A673 (cell line): ENCODE measurements around the gene IL11. TPM values are rescaled to one million over a fixed set of nuclear protein-coding genes. Genes with fewer than 3 reads are reported as not detected.

Experiments used
- BruUV-seq: library from RNA; stranded (reverse); fragments of 400-500 nt; replicated peaks from 2 replicates; lab custom pipeline; 2021; lab: Mats Ljungman, UMichigan
- CTCF ChIA-PET: fragments of 300-600 bp; sonication (Branson Sonifier 250); formaldehyde crosslinking; loops from one replicate; lab custom pipeline; 2022; ENCODE audit warnings: antibody characterized with exemption; lab: Charles Lee
- POLR2A ChIA-PET: fragments of 300-600 bp; sonication (Branson Sonifier 250); formaldehyde crosslinking; loops from one replicate; lab custom pipeline; 2022; ENCODE audit warnings: antibody characterized with exemption; ENCODE audit not compliant: low non-redundant PET; lab: Charles Lee
- DNase-seq: peaks from one replicate; pipeline ENCODE4 v3.0.0-alpha.2; 2015; ENCODE audit warnings: low spot score
- H3K27ac ChIP-seq: fragments of 200-600 bp; sonication (generic); 2 replicates; pipeline ENCODE4 v1.5.1; 2016; ENCODE audit warnings: mixed run types, low read depth, mild to moderate bottlenecking, mixed read lengths, antibody characterized with exemption, low read length; ENCODE audit not compliant: poor library complexity, severe bottlenecking
- H3K27me3 ChIP-seq: fragments of 200-600 bp; sonication (generic); replicated peaks from 2 replicates; pipeline ENCODE4 v1.6.1; 2017; ENCODE audit warnings: mixed run types, low read depth, mild to moderate bottlenecking, mixed read lengths, antibody characterized with exemption, low read length; ENCODE audit not compliant: insufficient read depth, poor library complexity
- H3K36me3 ChIP-seq: fragments of 200-600 bp; sonication (generic); 2 replicates; pipeline ENCODE4 v1.6.1; 2016; ENCODE audit warnings: mixed run types, mild to moderate bottlenecking, mixed read lengths, antibody characterized with exemption, low read length; ENCODE audit not compliant: insufficient read depth, poor library complexity, severe bottlenecking
- H3K4me1 ChIP-seq: fragments of 200-600 bp; sonication (generic); 2 replicates; pipeline ENCODE4 v1.6.1; 2017; ENCODE audit warnings: mixed run types, mild to moderate bottlenecking, mixed read lengths, antibody characterized with exemption, low read length; ENCODE audit not compliant: insufficient read depth, poor library complexity, severe bottlenecking
- H3K4me3 ChIP-seq: fragments of 200-600 bp; sonication (generic); 2 replicates; pipeline ENCODE4 v1.5.1; 2016; ENCODE audit warnings: low read depth, mixed run types, mild to moderate bottlenecking, mixed read lengths, low read length; ENCODE audit not compliant: poor library complexity, severe bottlenecking
- H3K9me3 ChIP-seq: fragments of 200-600 bp; sonication (generic); 2 replicates; pipeline ENCODE4 v1.6.1; 2016; ENCODE audit warnings: mixed run types, low read depth, mild to moderate bottlenecking, mixed read lengths, antibody characterized with exemption, low read length; ENCODE audit not compliant: poor library complexity, severe bottlenecking
- EZH2 ChIP-seq: fragments of 200-600 bp; sonication (generic); IDR thresholded peaks from 2 replicates; pipeline ENCODE4 v1.6.1; 2017; ENCODE audit warnings: borderline replicate concordance, low read depth, mild to moderate bottlenecking, mixed read lengths, antibody characterized with exemption, low read length; ENCODE audit not compliant: poor library complexity, severe bottlenecking
- intact Hi-C: fragments of 100-400 bp; cut with micrococcal nuclease; formaldehyde crosslinking; loops from one replicate; pipeline ENCODE4 v1.10.0; 2022; ENCODE audit not compliant: unreplicated experiment
- total RNA-seq: library from RNA; stranded (reverse); gene quantifications from 2 replicates; pipeline ENCODE4 v1.2.3, GENCODE V29; 2021
- TF ChIP-seq, protein P1 (sequence below): fragments of 300-800, 200-600 bp; sonication (generic); conservative IDR thresholded peaks from 2 replicates; pipeline ENCODE4 v1.5.1; 2017; ENCODE audit warnings: low read depth, mild to moderate bottlenecking, antibody characterized with exemption, low read length, moderate library complexity, mixed read lengths

IL11 gene
- total RNA-seq, 1 experiment from 2014 or later = 0.47 TPM

DNA sequence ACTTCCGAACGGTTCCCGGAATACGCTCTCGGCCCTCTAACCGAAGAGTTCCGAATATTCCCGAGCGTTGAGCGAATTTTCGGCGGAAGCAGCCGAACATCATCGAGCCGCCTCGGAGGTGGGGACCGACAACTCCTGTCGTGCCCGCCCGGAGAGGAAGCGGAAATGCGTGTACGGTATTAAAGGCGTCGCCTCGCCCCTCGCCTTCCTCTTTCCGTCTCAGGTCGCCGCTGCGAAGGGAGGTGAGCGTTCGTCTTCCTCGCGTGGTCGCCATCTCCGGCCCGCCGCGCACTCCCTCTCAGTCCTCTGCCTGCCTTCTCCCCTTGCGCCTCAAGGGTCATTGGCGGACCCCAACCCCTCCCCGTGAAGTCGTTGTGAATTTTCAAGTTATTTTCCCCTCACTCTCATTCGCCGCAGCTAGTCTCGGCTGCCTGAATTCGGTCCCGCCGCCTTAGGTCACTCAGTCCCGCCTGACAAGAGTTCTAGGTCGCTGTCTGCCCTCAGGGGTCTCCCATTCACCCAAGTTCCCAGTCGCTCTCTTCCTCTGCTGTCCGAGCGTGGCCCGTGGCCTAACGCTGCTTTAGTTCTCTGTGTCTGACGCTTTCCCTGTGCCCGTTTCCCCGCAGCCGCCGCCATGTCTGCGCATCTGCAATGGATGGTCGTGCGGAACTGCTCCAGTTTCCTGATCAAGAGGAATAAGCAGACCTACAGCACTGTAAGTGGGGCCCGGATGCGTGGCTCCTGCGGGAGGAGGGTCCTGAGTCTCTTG, 15.6 kb upstream of the IL11 start, which contains the start of gene RPL28:
Gene RPL28 (plus strand): TSS at position 209 of the 769 bp plus-strand sequence. CDS start 426 bp downstream, at position 635.
- TF ChIP-seq, protein P1, sequence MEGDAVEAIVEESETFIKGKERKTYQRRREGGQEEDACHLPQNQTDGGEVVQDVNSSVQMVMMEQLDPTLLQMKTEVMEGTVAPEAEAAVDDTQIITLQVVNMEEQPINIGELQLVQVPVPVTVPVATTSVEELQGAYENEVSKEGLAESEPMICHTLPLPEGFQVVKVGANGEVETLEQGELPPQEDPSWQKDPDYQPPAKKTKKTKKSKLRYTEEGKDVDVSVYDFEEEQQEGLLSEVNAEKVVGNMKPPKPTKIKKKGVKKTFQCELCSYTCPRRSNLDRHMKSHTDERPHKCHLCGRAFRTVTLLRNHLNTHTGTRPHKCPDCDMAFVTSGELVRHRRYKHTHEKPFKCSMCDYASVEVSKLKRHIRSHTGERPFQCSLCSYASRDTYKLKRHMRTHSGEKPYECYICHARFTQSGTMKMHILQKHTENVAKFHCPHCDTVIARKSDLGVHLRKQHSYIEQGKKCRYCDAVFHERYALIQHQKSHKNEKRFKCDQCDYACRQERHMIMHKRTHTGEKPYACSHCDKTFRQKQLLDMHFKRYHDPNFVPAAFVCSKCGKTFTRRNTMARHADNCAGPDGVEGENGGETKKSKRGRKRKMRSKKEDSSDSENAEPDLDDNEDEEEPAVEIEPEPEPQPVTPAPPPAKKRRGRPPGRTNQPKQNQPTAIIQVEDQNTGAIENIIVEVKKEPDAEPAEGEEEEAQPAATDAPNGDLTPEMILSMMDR = no peak
- peaks cover 38% of the 10 kb centered on the region for H3K36me3 ChIP-seq
- ChIA-PET CTCF (no interaction called here), POLR2A (no interaction called here)
- peaks cover 32% of the 10 kb centered on the region for H3K4me1 ChIP-seq
- H3K27me3 ChIP-seq = no peaks in the 10 kb centered on the region
- peak within 1 kb of the TSS; percentile 88 for H3K27ac ChIP-seq
- intact Hi-C loops = loop anchor here (10.0 kb wide), 1 partner anchor 81 kb away; no protein-coding TSS in a partner anchor
- H3K4me3 ChIP-seq = peak within 1 kb of the TSS; percentile 98
- DNase-seq = peak; percentile 99
- no peaks in the 10 kb centered on the region for H3K9me3 ChIP-seq
- no TSS peak for BruUV-seq

DNA sequence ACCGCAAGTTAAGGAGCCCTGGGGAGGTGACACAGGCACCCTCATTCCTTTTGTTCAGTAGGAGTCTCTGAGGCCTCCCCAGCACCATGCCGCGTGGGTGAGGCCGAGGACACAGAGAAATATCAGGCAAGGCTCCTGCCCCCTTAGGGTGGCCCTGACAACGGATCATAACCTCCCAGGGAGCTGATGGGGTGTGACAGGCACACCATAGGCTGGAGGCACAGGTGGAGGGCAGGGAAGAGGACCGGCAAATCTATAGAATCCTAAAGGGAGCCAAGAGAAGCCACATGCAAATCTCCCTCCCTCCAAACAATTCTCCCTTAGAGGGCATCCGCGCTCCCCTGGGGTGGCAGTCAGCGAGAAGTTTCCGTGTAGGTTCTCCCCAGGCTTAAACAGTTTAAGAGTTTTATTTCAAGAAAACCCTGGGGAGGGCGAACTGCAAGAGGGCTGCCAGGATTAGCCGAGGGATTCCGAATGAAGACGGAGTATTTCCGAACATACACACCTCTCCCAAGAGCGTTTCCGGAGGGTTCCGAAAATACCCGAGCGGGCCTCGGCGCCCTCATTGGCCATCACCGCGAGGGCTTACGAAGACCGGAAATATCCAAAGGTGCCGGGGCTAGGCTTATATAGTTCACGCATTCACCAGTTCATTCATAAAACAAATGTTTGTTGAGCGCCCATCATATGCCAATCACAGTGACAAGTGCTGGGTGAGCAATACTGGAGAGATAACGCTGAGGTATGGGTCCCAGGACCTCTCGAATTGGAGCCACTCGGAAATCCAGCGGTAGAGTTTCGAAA, 14.9 kb upstream of the IL11 start:
- CTCF ChIA-PET = no interaction called here
- Histone ChIP-seq H3K9me3 (no peaks in the 10 kb centered on the region), H3K36me3 (peaks cover 38% of the 10 kb centered on the region), H3K27ac (peak overlapping the region; percentile 88), H3K4me3 (peak overlapping the region; percentile 98), H3K4me1 (peaks cover 27% of the 10 kb centered on the region), H3K27me3 (no peaks in the 10 kb centered on the region)
- POLR2A ChIA-PET = no interaction called here
- TF ChIP-seq, protein P1 = no peak
- no peak for TF ChIP-seq EZH2
- DNase-seq = peak; percentile 98
- TSS peak; percentile 67 for BruUV-seq
- intact Hi-C loops = loop anchor here (10.0 kb wide), 1 partner anchor 80 kb away; no protein-coding TSS in a partner anchor

DNA sequence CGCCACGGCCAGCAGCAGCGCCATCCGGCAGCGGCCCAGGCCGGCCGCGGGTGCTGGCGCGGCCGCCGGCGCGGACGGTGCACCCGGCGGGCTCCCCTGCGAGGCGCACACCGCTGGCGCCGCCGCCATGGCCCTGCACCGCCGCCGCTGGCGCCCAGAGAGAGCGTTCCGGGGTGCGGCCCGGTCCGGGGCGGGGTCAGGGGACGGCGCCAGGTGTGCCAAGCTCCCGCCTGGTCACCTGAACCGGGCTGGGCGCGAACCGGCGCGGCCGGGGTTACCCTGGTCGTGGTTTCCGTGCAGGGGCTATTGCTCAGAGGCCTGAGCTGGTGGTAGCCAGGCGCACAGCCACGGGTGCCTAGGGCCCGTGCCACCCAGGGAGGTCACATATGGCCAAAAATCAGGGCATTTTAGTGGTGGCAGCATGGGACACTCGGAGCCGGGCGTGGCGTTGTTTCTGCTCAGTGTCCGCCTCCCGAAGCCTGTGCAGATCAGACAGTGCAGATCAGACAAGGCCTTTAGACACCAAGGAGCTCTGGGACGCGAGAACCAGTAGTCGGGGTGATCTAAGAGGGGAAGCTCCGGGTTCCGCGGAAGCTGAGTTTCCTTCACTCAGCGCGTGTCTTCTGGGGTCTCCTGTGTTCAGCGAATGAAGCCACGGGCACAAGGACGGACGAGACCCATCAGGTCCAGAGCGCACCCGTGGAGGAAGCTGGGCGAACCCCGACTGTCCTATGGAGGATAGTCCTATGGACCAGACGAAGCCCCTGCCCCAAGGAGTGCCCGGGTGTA, 14.1 kb upstream of the IL11 start, which contains the start of gene TMEM238:
Gene TMEM238 (minus strand): TSS at position 162 of the 789 bp plus-strand sequence. CDS start 33 bp downstream, at position 129.
- H3K4me1 ChIP-seq = peaks cover 23% of the 10 kb centered on the region
- CTCF ChIA-PET = interaction anchor here (1.0 kb wide), 1 partner anchor 120 kb away, joined by 3 read pairs; no protein-coding TSS in a partner anchor
- peak within 1 kb of the TSS; percentile 88 for H3K27ac ChIP-seq
- BruUV-seq = no TSS peak
- TF ChIP-seq EZH2 = no peak
- TF ChIP-seq, protein P1 = no peak
- no peaks in the 10 kb centered on the region for H3K9me3 ChIP-seq
- POLR2A ChIA-PET = no interaction called here
- DNase-seq = no peak
- peaks cover 30% of the 10 kb centered on the region for H3K36me3 ChIP-seq
- intact Hi-C loops = loop anchor here (10.0 kb wide), 1 partner anchor 80 kb away; no protein-coding TSS in a partner anchor
- peak within 1 kb of the TSS; percentile 98 for H3K4me3 ChIP-seq
- H3K27me3 ChIP-seq = no peaks in the 10 kb centered on the region
